Ishikawa (cell line): ENCODE data around the gene LARP6.

ENCODE experiments used
- EGR1 ChIP-seq: IDR thresholded peaks from 2 replicates; pipeline ENCODE4 v1.6.1; 2012
- NFIC ChIP-seq: IDR thresholded peaks from 2 replicates; pipeline ENCODE4 v1.6.1; 2012
- TAF1 ChIP-seq: IDR thresholded peaks from 2 replicates; pipeline ENCODE4 v1.6.1; 2012; ENCODE audit warnings: low read depth, mild to moderate bottlenecking

DNA sequence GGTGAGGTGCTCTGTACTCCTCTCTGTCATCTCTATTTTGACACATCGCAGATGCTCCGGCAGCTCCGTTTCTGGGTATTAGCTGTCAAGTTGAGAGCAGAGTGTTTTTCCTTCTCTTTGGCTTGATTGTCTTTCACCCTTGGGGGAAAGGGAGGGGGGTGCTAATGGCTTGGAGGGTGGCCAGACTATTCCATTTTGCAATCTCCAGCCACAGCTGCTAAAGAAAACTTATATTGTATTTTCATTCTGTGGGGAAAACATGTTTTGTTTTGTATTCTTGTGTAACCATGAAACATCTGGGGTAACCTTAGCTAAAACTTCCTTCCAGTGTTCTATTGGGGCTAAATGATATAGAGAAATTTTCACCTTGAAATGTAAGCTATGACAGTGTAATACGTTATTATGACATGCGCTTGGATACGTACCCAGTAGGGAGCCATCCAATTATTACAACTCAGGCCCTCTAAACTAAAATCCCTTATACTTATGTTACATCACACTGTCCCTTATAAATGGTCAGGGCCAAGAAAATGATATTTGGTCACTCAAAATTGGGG is 14.0 kb upstream of the LARP6 start:
- no peak for TF ChIP-seq EGR1
- TF ChIP-seq NFIC: no peak
- TF ChIP-seq TAF1: no peak
